Tongue (tissue), 2 donors: Measurements from ENCODE around the gene MYOG. TPM values are rescaled to one million over a fixed set of nuclear protein-coding genes. Genes with fewer than 3 reads are reported as not detected.

Experiments used
- DNase-seq: peaks from one replicate; pipeline ENCODE4 v3.0.0-alpha.2; 2015
- total RNA-seq: library from RNA; depleted of rRNA; stranded (reverse); fragments of >200 nt; gene quantifications from one replicate; pipeline ENCODE4 v1.2.3, GENCODE V29; 2014

The MYOG gene
- 256 TPM for total RNA-seq

- DNase-seq = peak; percentile 95
Measured at GRCh38 chr1:203085528-203086406, at the start of gene MYOG. MYOG (minus strand) TSS chr1:203086012; CDS start chr1:203085961, 51 bp downstream.

- DNase-seq = no peak
Measured at GRCh38 chr1:203133970-203134725, 48.3 kb upstream of the MYOG start.

GRCh38 chr1:203131548-203132200, 45.9 kb upstream of the MYOG start:
- DNase-seq = no peak

DNA sequence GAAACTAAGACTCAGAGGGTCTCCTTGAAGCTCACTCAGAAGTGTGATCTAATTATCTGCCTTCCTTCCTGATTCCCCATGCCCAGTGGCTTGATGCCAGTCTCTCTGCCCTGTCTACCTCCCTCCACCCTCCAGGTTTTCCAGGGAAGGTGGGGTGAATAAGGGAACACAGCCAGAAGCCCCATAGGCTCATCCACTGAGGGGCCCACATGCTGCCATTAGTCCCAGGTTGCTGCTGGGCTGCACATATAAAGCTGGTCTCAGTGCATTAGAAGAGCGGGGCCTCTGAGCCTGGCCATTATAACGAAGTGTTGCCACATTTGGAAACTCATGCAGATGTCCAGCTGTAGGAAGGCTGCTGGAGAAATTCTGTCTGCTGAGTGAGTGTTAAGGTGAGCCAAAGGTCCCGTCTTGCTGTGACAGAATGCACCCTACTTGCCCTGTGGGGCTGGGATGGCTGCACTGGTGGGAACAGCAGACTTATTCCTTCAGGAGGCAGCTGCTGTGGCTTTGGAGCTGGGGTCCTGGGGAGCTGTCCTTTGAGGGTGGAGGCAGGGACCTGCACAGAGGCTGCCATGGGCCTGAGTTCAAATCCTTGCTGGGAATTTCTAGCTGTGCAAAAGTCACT, 44.7 kb upstream of the MYOG start:
- no peak for DNase-seq

DNA sequence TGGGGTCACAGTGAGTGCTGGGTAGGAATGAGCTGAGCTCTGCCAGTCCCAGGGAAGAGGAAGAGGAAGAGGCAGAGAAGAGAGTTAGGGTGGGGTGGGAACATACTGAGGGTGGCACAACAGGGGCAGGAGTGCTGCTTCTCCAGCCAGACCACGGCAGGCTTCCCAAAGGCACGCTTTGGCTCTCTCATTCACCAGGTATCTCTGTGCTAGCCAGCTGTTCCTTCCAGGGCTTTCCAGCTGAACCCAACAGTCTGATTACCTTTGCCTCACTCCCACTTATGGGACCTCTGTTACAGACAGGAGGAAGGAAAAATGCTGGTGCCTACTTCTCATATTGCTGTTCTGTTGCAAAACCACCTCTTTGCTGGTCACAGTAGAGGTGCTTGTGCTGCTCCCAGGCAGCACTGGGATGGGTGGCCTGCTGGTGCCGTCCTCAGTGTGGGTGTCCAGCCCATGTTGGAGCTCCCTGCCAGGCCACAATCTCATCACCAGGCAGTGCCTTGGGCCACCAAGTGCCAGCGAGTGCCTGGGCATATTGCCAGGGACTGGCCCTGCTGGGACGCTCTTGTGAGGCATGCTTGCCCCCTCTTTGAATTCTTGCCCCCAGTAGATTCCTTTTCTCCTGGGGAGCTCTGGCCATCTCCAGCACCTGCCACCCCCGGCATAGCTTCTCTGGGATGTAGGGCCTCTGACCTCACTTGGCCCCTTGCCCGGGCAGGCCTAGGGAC, 43.9 kb upstream of the MYOG start:
- peak; percentile 50 for DNase-seq

- DNase-seq = no peak
Measured at GRCh38 chr1:203128716-203129500, 43.1 kb upstream of the MYOG start.

DNA sequence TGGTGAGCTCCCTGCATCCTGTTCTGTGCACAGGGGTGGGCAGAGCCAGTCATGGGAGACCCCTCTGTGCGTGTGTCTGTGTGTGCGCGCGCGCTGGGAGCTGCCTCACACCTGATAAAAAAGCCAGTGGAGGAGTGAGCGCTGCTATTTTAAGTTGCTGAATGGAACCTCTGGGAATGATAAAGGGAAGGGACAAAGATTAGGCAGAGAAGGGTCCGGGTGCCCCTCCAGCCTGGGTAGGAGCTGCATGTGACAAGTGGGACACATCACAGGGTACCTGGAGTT, 42.6 kb upstream of the MYOG start:
- DNase-seq = no peak

DNA sequence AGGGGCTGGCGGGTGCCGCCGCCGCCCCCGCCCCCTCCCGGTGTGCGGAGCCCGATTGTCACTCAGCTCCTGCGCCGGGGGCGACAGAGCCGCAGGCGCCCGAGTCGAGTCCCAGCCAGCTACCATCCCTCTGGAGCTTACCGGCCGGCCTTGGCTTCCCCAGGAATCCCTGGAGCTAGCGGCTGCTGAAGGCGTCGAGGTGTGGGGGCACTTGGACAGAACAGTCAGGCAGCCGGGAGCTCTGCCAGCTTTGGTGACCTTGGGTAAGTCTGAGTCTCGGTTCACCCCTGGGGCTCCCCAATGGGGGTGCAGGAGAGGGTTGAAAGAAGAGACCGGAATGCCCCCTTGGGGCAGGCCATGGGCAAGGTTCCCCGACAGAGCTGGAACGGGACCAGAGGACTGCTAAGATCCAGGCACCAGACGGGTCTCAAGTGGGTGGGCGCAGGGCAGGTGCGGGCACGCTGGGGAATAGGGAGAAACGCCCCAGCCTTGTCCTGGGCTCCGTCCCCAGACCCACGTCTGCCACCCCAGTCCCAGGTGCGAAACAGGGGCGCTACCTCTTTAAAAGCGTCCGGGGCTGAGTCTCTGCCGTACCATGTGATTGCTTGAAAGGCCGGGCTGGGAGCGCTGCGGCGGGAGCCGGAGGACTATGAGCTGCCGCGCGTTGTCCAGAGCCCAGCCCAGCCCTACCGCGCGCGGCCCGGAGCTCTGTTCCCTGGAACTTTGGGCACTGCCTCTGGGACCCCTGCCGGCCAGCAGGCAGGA, 42.0 kb upstream of the MYOG start, which contains the start of gene ADORA1:
TSS of gene ADORA1 (plus strand) at position 61 of the 765 bp plus-strand sequence. CDS start 1,116 bp downstream, outside the sequence.
- DNase-seq = peak; percentile 78

- no peak for DNase-seq
Measured at GRCh38 chr1:203126866-203127665, 41.3 kb upstream of the MYOG start.

DNA sequence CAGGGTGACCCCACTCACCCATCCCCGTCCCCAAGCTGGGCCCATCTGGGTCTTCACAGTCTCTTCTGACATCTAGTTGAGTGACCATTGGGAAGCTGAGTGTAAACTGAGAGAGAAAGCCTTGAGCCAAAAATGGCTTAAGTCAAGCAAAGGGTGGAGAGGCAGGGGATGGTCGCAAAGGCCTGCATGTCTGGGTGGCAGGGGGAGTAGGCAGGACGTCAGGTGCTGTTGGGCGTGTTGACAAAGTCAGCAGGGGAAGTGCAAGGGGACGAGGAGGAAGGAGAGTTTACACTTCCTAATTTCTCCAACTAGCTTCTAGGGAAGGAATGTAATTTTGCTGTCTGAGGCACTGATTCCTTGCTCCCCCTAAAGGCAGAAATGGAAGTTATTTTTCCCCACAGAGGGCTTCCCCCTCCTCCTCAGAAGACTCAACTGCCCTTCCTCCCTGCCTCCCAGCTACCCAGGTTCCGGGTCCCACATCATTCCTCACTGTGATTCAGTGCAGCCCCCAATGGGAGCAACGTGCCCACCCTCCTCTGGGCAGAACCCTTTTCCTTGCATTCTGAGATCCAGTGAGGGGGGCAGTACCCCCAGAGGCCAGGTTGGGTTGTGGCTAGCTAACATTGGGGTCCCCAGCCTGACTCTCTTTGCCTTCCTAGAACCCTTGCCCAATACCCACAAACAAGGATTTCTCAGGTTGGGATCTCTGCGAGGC, 40.5 kb upstream of the MYOG start:
- DNase-seq = peak; percentile 58

GRCh38 chr1:203124546-203125317, 38.9 kb upstream of the MYOG start:
- no peak for DNase-seq

DNA sequence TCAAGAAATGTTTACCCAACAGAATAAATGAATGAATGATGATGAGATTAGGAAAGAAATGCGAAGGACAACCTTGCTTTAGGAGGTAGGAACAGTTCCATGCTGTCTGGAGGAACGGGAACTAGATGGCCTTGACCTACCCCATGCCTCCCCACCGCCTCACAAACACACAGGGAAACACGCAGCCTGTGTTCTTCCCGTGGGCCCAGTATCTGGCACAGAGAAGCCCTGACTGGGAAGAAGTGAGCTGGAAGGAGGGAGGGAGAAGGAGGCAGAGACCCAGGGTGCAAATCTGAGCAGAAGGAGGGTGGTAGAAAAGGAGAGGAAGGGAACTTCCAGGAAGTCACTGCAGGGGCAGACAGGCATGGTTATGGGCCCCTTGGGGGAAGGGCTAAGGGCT, 38.2 kb upstream of the MYOG start:
- DNase-seq = no peak

DNA sequence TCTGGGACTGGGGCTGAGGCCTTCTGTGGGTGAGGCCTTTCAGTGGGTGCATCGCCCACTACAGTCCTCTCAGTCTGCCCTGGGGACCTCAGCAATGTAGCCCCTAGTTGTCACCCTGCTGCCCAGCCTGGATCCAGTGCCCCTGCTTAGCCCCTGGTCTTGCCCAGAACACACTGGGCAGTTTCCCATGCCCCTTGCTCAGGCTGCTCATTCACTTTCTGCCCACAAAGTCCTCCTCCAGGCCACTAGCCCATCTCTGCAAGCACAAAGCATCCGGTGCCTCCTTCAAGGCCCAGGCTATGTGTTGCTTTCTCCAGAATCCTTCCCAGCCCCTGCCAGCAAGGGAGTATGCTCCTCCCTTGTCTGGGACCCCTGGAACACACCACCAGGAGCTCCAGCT, 36.3 kb upstream of the MYOG start:
- DNase-seq = no peak

GRCh38 chr1:203121186-203122015, 35.6 kb upstream of the MYOG start:
- DNase-seq = no peak

DNA sequence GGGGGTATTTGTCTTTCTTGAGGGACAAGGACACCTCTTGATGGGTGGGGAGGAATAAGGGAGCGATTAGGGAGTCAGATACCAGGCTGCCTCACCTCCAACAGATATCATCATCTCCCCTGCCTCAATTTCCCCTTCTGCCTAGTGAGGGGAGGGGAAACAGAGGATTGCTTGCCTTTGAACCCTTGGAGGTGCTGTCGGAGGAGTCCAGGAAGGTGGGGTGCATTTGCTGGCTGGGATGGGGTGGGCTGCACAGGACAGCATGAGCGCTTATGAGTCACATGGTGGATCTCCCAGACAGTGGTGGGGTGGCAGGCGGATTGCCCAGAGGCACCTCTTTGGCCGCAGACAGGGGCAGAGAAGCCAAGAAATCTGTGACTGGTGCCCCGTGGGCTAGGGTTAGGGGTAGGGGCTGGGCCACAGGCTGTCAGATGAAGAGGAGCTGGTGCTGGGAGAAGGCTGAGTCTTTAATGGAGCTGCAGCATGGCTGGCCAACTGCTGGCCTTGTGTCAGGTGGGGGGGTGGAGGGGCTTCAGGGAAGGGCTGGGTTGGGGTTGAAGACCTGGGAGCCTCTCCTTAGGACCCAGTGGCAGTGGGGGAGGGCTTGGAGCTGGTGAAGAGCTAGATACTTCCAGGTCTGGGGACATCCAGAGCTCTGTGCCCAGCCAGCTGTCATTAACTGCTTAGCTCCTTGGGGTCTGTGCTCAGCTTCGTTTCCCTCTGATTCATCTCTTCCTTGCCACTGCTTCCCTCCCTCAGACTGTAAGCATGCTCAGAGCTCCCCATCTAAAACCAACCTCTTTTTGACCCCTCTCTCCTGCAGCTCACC, 34.7 kb upstream of the MYOG start:
- DNase-seq = no peak
